IMR-90 (cell line): ENCODE data around the gene NT5DC2. TPM values are rescaled to one million over a fixed set of nuclear protein-coding genes. Genes with fewer than 3 reads are reported as not detected.

Experiments used
- ATAC-seq: fragments of 200-7000 bp; cut with Tn5 transposase; 2 replicates; pipeline ENCODE4 v1.9.1; 2020; ENCODE audit warnings: low read depth, mild to moderate bottlenecking, moderate library complexity
- BruUV-seq: library from RNA; stranded (reverse); fragments of 400-500 nt; replicated peaks from 2 replicates; lab custom pipeline; 2021; lab: Mats Ljungman, UMichigan
- CTCF ChIA-PET: fragments of 300-600 bp; formaldehyde crosslinking; extraction: SDS; loops from one replicate; lab custom pipeline; 2021; ENCODE audit warnings: antibody characterized with exemption; lab: Yijun Ruan, JAX
- POLR2A ChIA-PET: fragments of 300-600 bp; sonication (Branson Sonifier 250); formaldehyde crosslinking; loops from one replicate; lab custom pipeline; 2022; ENCODE audit warnings: antibody characterized with exemption; ENCODE audit not compliant: unreplicated experiment; lab: Charles Lee
- DNase-seq: peaks from one replicate; pipeline ENCODE4 v3.0.0; 2013
- H2AFZ ChIP-seq: replicated peaks from 2 replicates; pipeline ENCODE3; 2013; ENCODE audit warnings: low read length, mild to moderate bottlenecking; ENCODE audit not compliant: poor library complexity
- H2AK5ac ChIP-seq: 2 replicates; pipeline ENCODE4 v1.6.1; 2013; ENCODE audit warnings: low read depth, low read length, inconsistent platforms
- H2AK9ac ChIP-seq: replicated peaks from 2 replicates; pipeline ENCODE3; 2013; ENCODE audit warnings: mild to moderate bottlenecking, low read depth, low read length, moderate library complexity; ENCODE audit not compliant: poor library complexity
- H2BK120ac ChIP-seq: 2 replicates; pipeline ENCODE4 v1.6.1; 2013; ENCODE audit warnings: low read depth, low read length, inconsistent platforms
- H2BK15ac ChIP-seq: 3 replicates; pipeline ENCODE4 v1.6.1; 2013; ENCODE audit warnings: low read depth, low read length, inconsistent platforms
- H2BK20ac ChIP-seq: 2 replicates; pipeline ENCODE4 v1.6.1; 2013; ENCODE audit warnings: low read depth, mild to moderate bottlenecking, inconsistent platforms, low read length, moderate library complexity
- H2BK5ac ChIP-seq: 2 replicates; pipeline ENCODE4 v1.6.1; 2013; ENCODE audit warnings: mild to moderate bottlenecking, low read depth, low read length, inconsistent platforms; ENCODE audit not compliant: poor library complexity, severe bottlenecking
- H3K14ac ChIP-seq: replicated peaks from 2 replicates; pipeline ENCODE4 v1.6.1; 2013; ENCODE audit warnings: low read depth, low read length, inconsistent platforms
- H3K18ac ChIP-seq: 2 replicates; pipeline ENCODE4 v1.6.1; 2013; ENCODE audit warnings: low read depth, low read length, control low read depth
- H3K23ac ChIP-seq: 2 replicates; pipeline ENCODE4 v1.6.1; 2013; ENCODE audit warnings: low read depth, low read length, inconsistent platforms
- H3K27ac ChIP-seq: 2 replicates; pipeline ENCODE4 v1.5.1; 2013; ENCODE audit warnings: mild to moderate bottlenecking, control low read depth, low read length; ENCODE audit not compliant: insufficient read depth
- H3K27me3 ChIP-seq: 2 replicates; pipeline ENCODE4 v1.6.1; 2013; ENCODE audit warnings: low read length; ENCODE audit not compliant: control insufficient read depth, insufficient read depth
- H3K36me3 ChIP-seq: 2 replicates; pipeline ENCODE4 v1.6.1; 2013; ENCODE audit warnings: low read length, mixed read lengths; ENCODE audit not compliant: control insufficient read depth, insufficient read depth
- H3K4ac ChIP-seq: 2 replicates; pipeline ENCODE4 v1.6.1; 2013; ENCODE audit warnings: low read depth, low read length, inconsistent platforms
- H3K4me1 ChIP-seq: 2 replicates; pipeline ENCODE4 v1.6.1; 2013; ENCODE audit warnings: low read length, mixed read lengths; ENCODE audit not compliant: control insufficient read depth, insufficient read depth
- H3K4me2 ChIP-seq: 2 replicates; pipeline ENCODE4 v1.6.1; 2013; ENCODE audit warnings: low read depth, mild to moderate bottlenecking, control low read depth, low read length, moderate library complexity
- H3K4me3 ChIP-seq: 2 replicates; pipeline ENCODE4 v1.5.1; 2013; ENCODE audit warnings: low read depth, mild to moderate bottlenecking, control low read depth, low read length, moderate library complexity; ENCODE audit not compliant: insufficient read depth
- H3K56ac ChIP-seq: 2 replicates; pipeline ENCODE4 v1.6.1; 2013; ENCODE audit warnings: low read length, inconsistent platforms; ENCODE audit not compliant: insufficient read depth; ENCODE audit errors: extremely low read depth
- H3K79me1 ChIP-seq, 2 experiments: 2 replicates each; pipeline ENCODE4 v1.6.1; 2013; ENCODE audit warnings: low read length in 2 of 2, inconsistent platforms in 1 of 2, low read depth in 1 of 2
- H3K9ac ChIP-seq: 2 replicates; pipeline ENCODE4 v1.6.1; 2013; ENCODE audit warnings: low read depth, low read length, control low read depth
- H3K9me1 ChIP-seq: 2 replicates; pipeline ENCODE4 v1.6.1; 2013; ENCODE audit warnings: low read length, inconsistent platforms; ENCODE audit not compliant: insufficient read depth
- H3K9me3 ChIP-seq: 2 replicates; pipeline ENCODE4 v1.6.1; 2013; ENCODE audit warnings: low read length; ENCODE audit not compliant: control insufficient read depth, insufficient read depth
- H4K20me1 ChIP-seq: 2 replicates; pipeline ENCODE4 v1.6.1; 2013; ENCODE audit warnings: low read length, inconsistent platforms; ENCODE audit not compliant: insufficient read depth
- H4K5ac ChIP-seq: 2 replicates; pipeline ENCODE4 v1.6.1; 2013; ENCODE audit warnings: mild to moderate bottlenecking, low read depth, low read length, control low read depth
- H4K8ac ChIP-seq, 2 experiments: 2 replicates each; pipeline ENCODE4 v1.6.1; 2013; ENCODE audit warnings: low read depth in 2 of 2, low read length in 2 of 2, control low read depth in 1 of 2, inconsistent platforms in 1 of 2
- H4K91ac ChIP-seq: 2 replicates; pipeline ENCODE4 v1.6.1; 2013; ENCODE audit warnings: low read depth, low read length, inconsistent platforms; ENCODE audit not compliant: insufficient read depth
- CHD1 ChIP-seq: IDR thresholded peaks from 2 replicates; pipeline ENCODE4 v1.6.1; 2012; ENCODE audit warnings: low read depth, low read length, improper control_type of control experiment
- CTCF ChIP-seq: conservative IDR thresholded peaks from 2 replicates; pipeline ENCODE4 v1.5.1; 2012; ENCODE audit warnings: mild to moderate bottlenecking, low read depth, low read length, improper control_type of control experiment
- ELK1 ChIP-seq: fragments of 150-350 bp; IDR thresholded peaks from 2 replicates; pipeline ENCODE4 v1.6.1; 2016; ENCODE audit warnings: low read depth, mild to moderate bottlenecking, low read length, moderate library complexity, borderline replicate concordance
- FOS ChIP-seq: fragments of 150-350 bp; IDR thresholded peaks from 2 replicates; pipeline ENCODE4 v1.6.1; 2016; ENCODE audit warnings: low read depth, low read length
- MXI1 ChIP-seq: IDR thresholded peaks from 2 replicates; pipeline ENCODE4 v1.6.1; 2012; ENCODE audit warnings: low read depth, mild to moderate bottlenecking, low read length, moderate library complexity, borderline replicate concordance
- NFE2L2 ChIP-seq: fragments of 150-350 bp; IDR thresholded peaks from 2 replicates; pipeline ENCODE4 v1.6.1; 2016; ENCODE audit warnings: low read depth, mild to moderate bottlenecking, low read length
- POLR2A ChIP-seq: IDR thresholded peaks from 2 replicates; pipeline ENCODE4 v1.6.1; 2012; ENCODE audit warnings: mild to moderate bottlenecking, low read depth, low read length
- RCOR1 ChIP-seq: IDR thresholded peaks from 2 replicates; pipeline ENCODE4 v1.6.1; 2012; ENCODE audit warnings: mild to moderate bottlenecking, low read length, improper control_type of control experiment; ENCODE audit not compliant: insufficient replicate concordance
- RFX5 ChIP-seq: IDR thresholded peaks from 2 replicates; pipeline ENCODE4 v1.8.0; 2012; ENCODE audit warnings: low read depth, mild to moderate bottlenecking, low read length, moderate library complexity
- SMC3 ChIP-seq: fragments of 150-350 bp; IDR thresholded peaks from 2 replicates; pipeline ENCODE4 v1.6.1; 2016; ENCODE audit warnings: low read depth, mild to moderate bottlenecking, antibody characterized with exemption, low read length, moderate library complexity
- USF2 ChIP-seq: fragments of 150-350 bp; IDR thresholded peaks from 2 replicates; pipeline ENCODE4 v1.6.1; 2017; ENCODE audit warnings: mild to moderate bottlenecking, antibody characterized with exemption, low read length, low read depth
- WGBS, 2 experiments: methylation state at CpG; one replicate each; pipeline versions ENCODE4 v1.1.5 to v1.1.7; 2013; ENCODE audit warnings: missing lambda C conversion rate in 2 of 2; ENCODE audit not compliant: insufficient read length in 1 of 2; ENCODE audit errors: extremely low coverage in 2 of 2; 5-methylcytosine and 5-hydroxymethylcytosine counted together
- dilution Hi-C: fragments of 300-500 bp; cut with HindIII; formaldehyde crosslinking; loops from one replicate; pipeline ENCODE4 v1.14.3; 2018; ENCODE audit warnings: low sequenced_read_pairs; ENCODE audit not compliant: unreplicated experiment
- in situ Hi-C: fragments of 300-500 bp; cut with MboI; formaldehyde crosslinking; loops from 3 replicates; pipeline ENCODE4 v1.14.3; 2019; ENCODE audit warnings: low sequenced_read_pairs, inconsistent platforms, mixed read lengths
- intact Hi-C: fragments of 100-400 bp; cut with micrococcal nuclease; formaldehyde crosslinking; loops from 2 replicates; pipeline ENCODE4 v1.10.0; 2022
- polyA plus RNA-seq, 3 experiments: library from polyadenylated mRNA; depleted of rRNA; stranded (reverse); fragments of >200 nt; gene quantifications; 2 replicates each; pipeline ENCODE4 v1.2.3, GENCODE V29; 2012; ENCODE audit warnings: low replicate concordance in 1 of 3
- total RNA-seq: library from RNA; depleted of rRNA; stranded (reverse); fragments of >200 nt; gene quantifications from 2 replicates; pipeline ENCODE4 v1.2.3, GENCODE V29; 2012

NT5DC2 gene
- total and polyA plus RNA-seq, 2 of the 4 experiments (the other 2 are of a cell fraction): 161 to 200 TPM

GRCh38 chr3:52506266-52506966 is 27.2 kb downstream of the NT5DC2 start:
- H4K20me1 ChIP-seq: no peaks in the 10 kb centered on the region; the same call in none of the 2 replicates
- H3K4me1 ChIP-seq: peaks cover 3% of the 10 kb centered on the region; the same call in 1 of the 2 replicates
- H3K4me3 ChIP-seq: no peak overlapping the region
- H3K9ac ChIP-seq: no peak overlapping the region
- WGBS, 2 experiments: 93% methylated on average over 6 of the region's 27 CpGs; no CpG with 5 or more reads in 1 of the 2 experiments
- H3K36me3 ChIP-seq: no peaks in the 10 kb centered on the region
- no peak overlapping the region for H2AFZ ChIP-seq
- H3K14ac ChIP-seq: no peak overlapping the region
- no peak for DNase-seq
- ChIA-PET POLR2A (no interaction called here), CTCF (no interaction called here)
- no peak overlapping the region for H4K91ac ChIP-seq
- no peak overlapping the region for H3K27ac ChIP-seq
- H3K27me3 ChIP-seq: peaks cover 19% of the 10 kb centered on the region
- H3K23ac ChIP-seq: no peak overlapping the region
- H3K56ac ChIP-seq: no peak overlapping the region
- no peak overlapping the region for H3K4ac ChIP-seq
- no peak overlapping the region for H2BK5ac ChIP-seq
- no peak overlapping the region for H3K18ac ChIP-seq
- intact Hi-C loops: no loop called here
- no peak overlapping the region for H3K4me2 ChIP-seq
- BruUV-seq: no TSS peak
- no peak for TF ChIP-seq MXI1
- TF ChIP-seq POLR2A: no peak
- no peak for TF ChIP-seq CTCF
- TF ChIP-seq NFE2L2: no peak
- no peak for TF ChIP-seq RFX5
- TF ChIP-seq SMC3: no peak
- no peak for TF ChIP-seq RCOR1
- TF ChIP-seq CHD1: no peak
- no peak for TF ChIP-seq ELK1
- TF ChIP-seq USF2: no peak
- TF ChIP-seq FOS: no peak
- no peak overlapping the region for H2AK5ac ChIP-seq
- peak overlapping the region; percentile 81 for H2AK9ac ChIP-seq
- H4K5ac ChIP-seq: no peak overlapping the region
- no peaks in the 10 kb centered on the region for H3K79me1 ChIP-seq
- no peak overlapping the region for H2BK15ac ChIP-seq
- no peak overlapping the region for H4K8ac ChIP-seq
- dilution Hi-C loops: no loop called here
- no peak for ATAC-seq
- H3K9me1 ChIP-seq: peaks cover 7% of the 10 kb centered on the region; the same call in 1 of the 2 replicates
- H3K9me3 ChIP-seq: no peaks in the 10 kb centered on the region
- in situ Hi-C loops: no loop called here
- H2BK20ac ChIP-seq: no peak overlapping the region
- no peak overlapping the region for H2BK120ac ChIP-seq
